Measurements from ENCODE around the gene CADM1.

The CADM1 gene

DNA sequence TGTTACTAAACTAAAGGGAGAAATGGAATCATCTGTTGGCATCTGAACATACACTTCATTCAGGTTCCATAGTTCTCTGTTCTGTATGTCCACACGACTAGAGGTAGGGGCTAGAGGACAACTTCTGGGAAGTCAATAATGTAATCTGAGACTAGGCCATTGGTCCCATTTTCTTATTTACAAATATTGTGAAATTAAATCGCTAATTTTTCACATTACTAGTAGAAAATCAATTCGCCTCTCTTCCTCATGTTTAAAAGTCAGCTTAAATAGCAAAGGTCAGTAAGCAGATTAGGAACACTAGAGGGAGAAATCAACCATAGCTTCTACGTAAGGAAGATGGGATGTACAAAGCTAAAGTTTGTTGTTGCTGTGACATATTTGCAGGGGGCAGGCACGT, 59.7 kb downstream of the CADM1 start:
- DNase-seq (ENCODE audit: low spot score), result no peak

- no peak for DNase-seq (ENCODE audit: low spot score)
Measured at GRCh38 chr11:115439969-115440540, 64.2 kb downstream of the CADM1 start.

GRCh38 chr11:115439385-115439784, 64.8 kb downstream of the CADM1 start:
- DNase-seq (ENCODE audit: low spot score), result no peak

DNA sequence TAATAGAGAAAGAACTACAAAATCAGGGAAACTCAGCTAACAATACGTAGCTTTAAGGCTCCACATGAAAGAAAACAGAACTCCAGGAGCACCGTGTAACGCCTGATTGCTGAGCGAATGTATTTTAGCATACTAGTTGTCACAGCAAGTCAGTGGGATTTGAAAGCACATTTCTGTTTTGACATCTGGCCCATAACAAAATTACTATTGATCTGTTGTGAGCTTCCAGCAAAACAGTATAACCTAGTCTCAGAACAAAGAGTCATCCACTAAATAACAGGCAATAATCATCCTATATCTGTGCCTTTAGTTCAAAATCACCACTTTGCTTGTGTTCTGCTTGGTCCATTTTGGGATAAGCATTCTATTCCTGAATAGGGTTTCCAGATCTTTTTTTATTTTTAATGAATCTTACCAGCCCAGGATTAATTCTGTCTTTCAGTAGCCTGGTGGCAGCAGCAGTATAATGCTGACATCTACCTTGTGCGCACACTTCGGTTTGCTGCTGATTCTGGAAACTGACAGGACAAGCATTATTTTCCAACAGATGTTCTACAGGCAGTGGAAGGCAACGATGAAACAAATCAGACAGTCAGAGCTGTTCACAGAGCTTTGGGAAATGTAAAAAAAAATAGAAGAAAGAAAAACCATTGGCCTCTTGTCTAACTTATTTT, 66.2 kb downstream of the CADM1 start:
- DNase-seq (ENCODE audit: low spot score), result no peak

DNA sequence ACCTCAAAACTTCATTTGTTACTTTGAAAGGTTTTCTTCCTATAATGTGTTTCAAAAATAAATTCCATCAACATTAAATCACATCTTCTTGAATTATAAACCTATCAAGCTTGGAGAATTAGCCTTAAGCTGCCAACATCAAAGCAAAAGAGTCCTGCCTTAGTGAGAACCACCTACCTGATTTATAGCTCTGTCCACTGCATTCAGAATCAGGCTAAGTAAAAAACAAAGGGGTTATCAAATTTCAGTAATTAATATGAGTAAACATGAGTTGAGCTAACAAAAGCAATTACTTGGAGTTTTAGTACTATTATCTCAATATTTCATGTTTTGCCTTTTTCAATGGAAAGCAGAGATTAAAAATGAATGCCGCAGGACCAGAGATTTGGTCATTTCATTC, 73.9 kb downstream of the CADM1 start:
- no peak for DNase-seq (ENCODE audit: low spot score)

GRCh38 chr11:115428306-115428705, 75.9 kb downstream of the CADM1 start:
- no peak for DNase-seq (ENCODE audit: low spot score)

GRCh38 chr11:115425816-115426215, 78.4 kb downstream of the CADM1 start:
- DNase-seq (ENCODE audit: low spot score), result no peak

GRCh38 chr11:115425250-115425649, 79.0 kb downstream of the CADM1 start:
- no peak for DNase-seq (ENCODE audit: low spot score)

- no peak for DNase-seq (ENCODE audit: low spot score)
Measured at GRCh38 chr11:115423728-115424459, 80.3 kb downstream of the CADM1 start.

DNA sequence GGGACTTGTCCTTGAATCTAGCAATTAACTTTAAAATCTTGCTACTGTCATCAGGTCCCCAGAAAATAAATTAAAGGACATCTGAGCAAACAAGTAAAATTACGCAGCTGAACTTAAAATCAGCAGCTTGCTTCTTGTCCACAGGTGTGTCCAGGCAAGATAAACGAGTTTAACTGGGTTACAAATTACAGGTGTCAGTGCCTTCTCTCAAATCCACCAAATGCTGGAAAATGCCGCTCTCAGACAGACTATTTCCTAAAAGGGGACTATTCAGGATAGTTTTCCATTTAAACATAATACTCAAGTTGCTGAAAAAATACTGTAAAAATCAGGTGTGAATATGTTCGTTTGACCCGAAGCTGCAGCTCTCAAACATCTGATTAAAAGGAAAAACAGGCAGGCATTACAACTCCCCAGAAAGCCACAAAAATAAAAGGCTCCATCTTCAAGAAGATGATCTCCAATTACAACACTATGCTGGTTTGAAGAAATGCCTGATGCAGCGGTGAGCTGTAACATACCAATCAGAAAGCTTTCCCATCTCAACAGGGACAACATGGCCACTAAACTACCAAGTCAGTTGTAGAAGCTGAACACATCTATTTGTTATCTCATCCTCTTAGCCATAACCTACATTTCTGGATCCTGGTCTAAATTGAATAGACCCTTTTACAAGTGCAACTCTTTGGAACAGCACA, 82.1 kb downstream of the CADM1 start:
- no peak for DNase-seq (ENCODE audit: low spot score)

DNA sequence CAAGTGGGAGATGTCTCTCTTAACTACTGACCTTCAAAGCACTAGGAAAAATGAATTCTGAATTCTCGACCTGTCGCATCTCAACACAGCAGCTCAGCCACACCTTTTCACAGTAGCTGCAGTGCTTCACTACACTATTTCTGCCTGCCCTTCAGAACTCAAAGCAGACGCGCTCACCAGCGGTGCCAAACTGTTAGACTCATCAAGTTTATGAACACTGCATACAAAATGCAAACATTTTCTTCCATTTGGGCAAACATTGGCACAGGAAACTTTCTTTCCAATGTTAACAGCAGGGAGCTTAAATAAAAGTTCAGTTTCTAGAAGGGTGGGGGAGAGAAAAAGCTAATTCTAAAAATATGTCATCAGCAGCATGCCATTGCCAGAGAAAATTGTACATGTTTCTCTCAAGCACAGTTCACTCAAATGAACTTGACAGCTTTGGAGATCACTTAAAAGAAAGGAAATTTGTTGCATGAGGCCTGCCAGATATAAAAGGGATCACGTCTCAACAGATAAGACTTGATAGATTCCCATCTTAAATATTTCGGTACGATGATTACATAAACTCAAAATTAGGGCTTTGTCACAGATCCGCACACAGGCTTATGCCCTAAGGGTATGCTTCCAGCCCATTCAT, 82.7 kb downstream of the CADM1 start:
- no peak for DNase-seq (ENCODE audit: low spot score)

- DNase-seq (ENCODE audit: low spot score), result no peak
Measured at GRCh38 chr11:115420505-115420904, 83.7 kb downstream of the CADM1 start.

- no peak for DNase-seq (ENCODE audit: low spot score)
Measured at GRCh38 chr11:115418626-115419025, 85.6 kb downstream of the CADM1 start.

GRCh38 chr11:115418081-115418480, 86.1 kb downstream of the CADM1 start:
- no peak for DNase-seq (ENCODE audit: low spot score)

DNA sequence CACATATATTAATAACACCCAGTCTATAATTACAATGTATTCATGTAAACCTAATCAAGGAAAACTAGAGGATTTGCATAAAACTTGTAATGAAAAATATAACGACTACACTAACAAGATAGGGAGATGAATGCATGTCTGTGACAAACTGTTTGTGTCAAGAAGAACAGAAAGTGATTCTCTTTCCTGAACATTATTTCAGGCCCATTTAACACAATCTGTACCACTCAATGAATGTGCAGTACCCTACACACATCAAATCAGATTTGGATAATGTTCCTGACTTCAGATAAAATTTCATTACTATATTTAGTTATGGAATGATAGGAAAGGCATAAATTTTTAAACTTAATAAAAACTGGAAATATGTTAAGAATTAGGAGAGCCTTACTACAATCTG, 93.1 kb downstream of the CADM1 start:
- DNase-seq (ENCODE audit: low spot score), result no peak

- DNase-seq (ENCODE audit: low spot score), result no peak
Measured at GRCh38 chr11:115409691-115410220, 94.5 kb downstream of the CADM1 start.

GRCh38 chr11:115409116-115409670, 95.0 kb downstream of the CADM1 start:
- DNase-seq (ENCODE audit: low spot score), result no peak

DNA sequence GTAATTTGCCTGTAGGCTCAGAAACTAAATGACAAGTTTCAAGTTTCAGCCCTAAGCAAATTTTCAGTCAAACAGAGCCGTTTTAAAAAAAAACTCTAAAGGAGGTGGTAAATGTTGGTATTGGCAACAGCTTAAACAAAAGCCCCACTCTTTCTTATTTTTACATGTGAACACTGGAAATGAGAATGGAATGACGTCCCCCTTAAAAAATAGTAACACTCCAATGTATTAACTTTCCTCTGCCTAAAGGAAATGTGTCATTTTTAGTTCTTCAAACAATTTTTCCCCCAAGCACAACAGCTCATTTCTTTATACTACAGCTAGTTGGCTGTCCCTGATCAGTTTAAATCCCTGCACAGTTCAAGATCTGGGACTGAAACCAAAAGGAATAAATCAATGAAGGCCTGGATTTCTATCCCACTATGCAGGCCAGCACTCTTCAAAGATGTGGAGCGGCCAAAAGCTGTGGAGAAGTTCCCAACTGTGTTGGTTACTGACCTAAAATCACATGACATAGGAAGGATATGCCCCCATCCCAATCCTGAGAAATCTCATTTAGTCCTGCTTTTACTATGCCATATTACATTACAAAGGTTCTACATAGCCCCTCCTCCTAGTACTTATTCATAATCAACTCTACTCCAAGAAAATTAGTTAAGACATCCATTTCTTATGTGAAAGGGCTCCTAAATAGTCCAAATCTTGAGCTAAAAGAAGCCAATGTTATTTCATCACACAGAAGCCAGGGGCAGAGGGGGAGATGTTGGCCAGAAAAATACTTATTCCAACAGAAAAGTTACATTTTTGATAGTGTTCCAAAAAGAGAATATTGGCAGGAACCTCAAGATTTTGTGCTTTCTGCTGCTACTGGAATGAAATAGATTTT, 95.9 kb downstream of the CADM1 start:
- DNase-seq (ENCODE audit: low spot score), result no peak

GRCh38 chr11:115407496-115407895, 96.7 kb downstream of the CADM1 start:
- DNase-seq (ENCODE audit: low spot score), result no peak

GRCh38 chr11:115406404-115406803, 97.8 kb downstream of the CADM1 start:
- no peak for DNase-seq (ENCODE audit: low spot score)

Data from activated CD4-positive, alpha-beta T cell treated with anti-CD3 and anti-CD28 coated beads, Interleukin-2, Interleukin-4, amounts not matched to agents 100 ng/mL and 50 ng/mL, durations not matched to agents 16 hours and 8 hours (primary cell).